Vein endothelial cell (primary cell): ENCODE measurements around the gene GTF2H3. TPM values are rescaled to one million over a fixed set of nuclear protein-coding genes. Genes with fewer than 3 reads are reported as not detected.

ENCODE experiments used
- small RNA-seq: library from RNA; depleted of rRNA; stranded (forward); fragments of <200 nt; gene quantifications from one replicate; pipeline ENCODE3, GENCODE V24; 2012
- total RNA-seq: library from RNA; depleted of rRNA; stranded (reverse); fragments of >200 nt; gene quantifications from 2 replicates; pipeline ENCODE4 v1.2.3, GENCODE V29; 2012

GTF2H3 gene
- 52.3 and 56.5 TPM in 2 replicates for total RNA-seq

DNA sequence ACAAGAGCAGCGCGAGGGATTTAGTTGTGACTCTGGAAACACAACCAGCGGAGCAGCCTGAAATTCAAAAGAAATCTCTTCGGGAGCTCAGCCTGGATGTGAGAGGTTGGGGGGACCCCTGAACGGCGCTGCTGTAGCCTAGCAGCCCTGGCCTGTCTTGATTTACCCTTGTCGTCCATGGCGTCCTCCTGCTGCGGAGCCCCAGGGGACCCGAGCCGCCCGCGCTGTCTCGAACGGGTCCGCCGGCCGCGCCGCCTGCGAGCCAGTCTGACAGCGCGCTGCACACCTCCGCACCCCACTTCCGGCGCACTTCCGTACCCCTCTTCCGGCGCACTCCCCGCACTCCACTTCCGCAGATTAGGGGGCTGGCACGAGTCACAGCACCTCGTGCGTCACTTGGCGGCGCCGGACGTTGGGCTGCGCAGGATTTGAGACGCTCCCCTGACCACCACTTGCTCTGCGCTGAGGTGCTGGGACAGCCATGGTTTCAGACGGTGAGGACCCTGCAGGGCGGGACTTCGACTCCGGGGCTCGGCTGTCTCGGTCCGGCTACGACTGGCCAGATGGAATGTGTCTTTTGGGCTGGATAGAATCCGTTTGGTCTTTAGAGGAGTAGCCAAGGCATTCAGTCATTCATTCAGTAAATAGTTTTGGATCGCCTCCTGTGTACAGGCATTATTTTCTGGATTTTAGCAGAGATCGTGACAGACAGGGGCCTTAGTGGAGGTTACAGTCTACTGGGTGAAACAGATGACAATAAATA lies at the start of gene GTF2H3, which contains the start of gene EIF2B1:
TSS of gene GTF2H3 (plus strand) at position 451 of the 763 bp plus-strand sequence. CDS start at position 482, 31 bp downstream.
TSS of gene EIF2B1 (minus strand) at position 308 of the 763 bp plus-strand sequence. CDS start at position 179, 129 bp downstream.

GRCh38 chr12:123601602-123602489 lies 31.8 kb upstream of the GTF2H3 start, which contains the start of gene DDX55:
Gene DDX55 (plus strand): TSS chr12:123602099. CDS start chr12:123602149, 50 bp downstream.

DNA sequence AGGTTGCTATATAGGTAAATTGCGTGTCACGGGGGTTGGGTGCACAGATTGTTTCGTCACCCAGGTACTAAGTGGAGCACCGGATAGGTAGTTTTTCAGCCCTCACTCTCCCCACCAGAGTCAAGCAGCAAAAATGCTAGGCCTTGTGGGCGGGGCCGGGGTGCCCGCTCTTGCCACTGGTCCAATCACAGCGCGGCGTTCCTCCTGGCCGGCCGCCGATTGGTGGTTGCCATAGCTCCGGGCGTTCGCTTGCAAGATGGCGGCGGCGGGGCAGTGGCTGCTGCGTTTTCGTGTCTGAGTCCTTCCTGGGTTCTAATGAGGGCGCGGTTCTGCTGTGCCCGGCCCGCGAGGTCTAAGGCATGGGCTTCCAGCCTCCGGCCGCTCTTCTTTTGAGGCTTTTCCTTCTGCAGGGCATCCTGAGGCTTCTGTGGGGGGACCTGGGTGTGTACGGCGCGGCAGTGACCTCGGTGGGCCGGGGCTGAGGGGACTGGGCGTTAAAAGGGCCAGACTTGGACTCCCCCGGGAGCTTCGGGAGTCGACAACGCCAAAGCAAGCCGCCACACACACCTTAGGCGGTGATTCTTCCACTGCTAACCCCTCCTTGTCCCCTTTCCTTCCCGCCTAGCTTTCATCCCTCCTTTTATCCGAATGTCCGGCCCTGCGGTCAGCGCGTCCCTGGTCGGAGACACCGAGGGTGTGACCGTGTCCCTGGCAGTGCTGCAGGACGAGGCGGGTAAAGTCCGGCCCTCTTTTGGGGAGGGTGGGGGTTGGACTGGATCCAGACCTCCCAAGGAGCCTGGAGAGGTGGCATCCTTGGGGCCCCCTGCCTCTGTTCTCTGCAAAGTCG lies 37.5 kb downstream of the GTF2H3 start, which contains the start of gene TCTN2:
TSS of gene TCTN2 (plus strand) at position 232 of the 847 bp plus-strand sequence. CDS start at position 360, 128 bp downstream.

Small RNA genes within 50 kb of the gene (small RNA-seq; reads per million reads assigned to genes)
- gene SNORA9B = 10.1 reads per million, percentile 96 among the genes with 10 or more reads in this experiment

Other genes with a start within 250 kb of the GTF2H3 start
- gene KMT5A, start 249.7 kb upstream of the GTF2H3 start, total RNA-seq = 50.6 and 83.8 TPM in 2 replicates
- gene RILPL2, start 197.1 kb upstream of the GTF2H3 start, total RNA-seq = 3.4 and 3.6 TPM in 2 replicates
- gene SNRNP35, start 175.7 kb upstream of the GTF2H3 start, total RNA-seq = 9.8 and 10.0 TPM in 2 replicates
- gene RILPL1, start 100.1 kb upstream of the GTF2H3 start, total RNA-seq = 11.8 and 18.3 TPM in 2 replicates
- 370 and 397 TPM in 2 replicates for gene TMED2, start 49.3 kb upstream of the GTF2H3 start, total RNA-seq
- gene DDX55, start 31.7 kb upstream of the GTF2H3 start, total RNA-seq = 22.7 and 25.2 TPM in 2 replicates
- gene EIF2B1, start 143 bp upstream of the GTF2H3 start, total RNA-seq = 37.9 and 42.6 TPM in 2 replicates
- 10.5 and 13.1 TPM in 2 replicates for gene TCTN2, start 37.3 kb downstream of the GTF2H3 start, total RNA-seq
- 38.9 and 45.9 TPM in 2 replicates for gene ATP6V0A2, start 78.5 kb downstream of the GTF2H3 start, total RNA-seq
- under 0.01 TPM in 2 replicates for gene DNAH10, start 128.5 kb downstream of the GTF2H3 start, total RNA-seq